Gastrocnemius medialis (tissue), 4 donors: ENCODE measurements around the gene CTPS2.

Experiments
- POLR2A ChIP-seq, 2 donors: fragments of 450-650 bp; IDR thresholded peaks; one replicate each; pipeline ENCODE4 v1.6.1; 2017; ENCODE audit warnings: antibody characterized with exemption in 2 of 2, mild to moderate bottlenecking in 2 of 2, moderate library complexity in 2 of 2
- TF ChIP-seq, protein P1 (sequence below), 5 experiments: fragments of 450-650 bp in 3 of 5; fragments of 200-600 bp in 2 of 5; sonication (generic) in 2 of 5; IDR thresholded peaks in 4 of 5; conservative IDR thresholded peaks in 1 of 5; 1 replicate in 4 of 5; 2 replicates in 1 of 5; pipeline ENCODE4 v1.5.1; 2016 to 2019; ENCODE audit warnings: antibody characterized with exemption in 5 of 5, mild to moderate bottlenecking in 3 of 5, moderate library complexity in 3 of 5

DNA sequence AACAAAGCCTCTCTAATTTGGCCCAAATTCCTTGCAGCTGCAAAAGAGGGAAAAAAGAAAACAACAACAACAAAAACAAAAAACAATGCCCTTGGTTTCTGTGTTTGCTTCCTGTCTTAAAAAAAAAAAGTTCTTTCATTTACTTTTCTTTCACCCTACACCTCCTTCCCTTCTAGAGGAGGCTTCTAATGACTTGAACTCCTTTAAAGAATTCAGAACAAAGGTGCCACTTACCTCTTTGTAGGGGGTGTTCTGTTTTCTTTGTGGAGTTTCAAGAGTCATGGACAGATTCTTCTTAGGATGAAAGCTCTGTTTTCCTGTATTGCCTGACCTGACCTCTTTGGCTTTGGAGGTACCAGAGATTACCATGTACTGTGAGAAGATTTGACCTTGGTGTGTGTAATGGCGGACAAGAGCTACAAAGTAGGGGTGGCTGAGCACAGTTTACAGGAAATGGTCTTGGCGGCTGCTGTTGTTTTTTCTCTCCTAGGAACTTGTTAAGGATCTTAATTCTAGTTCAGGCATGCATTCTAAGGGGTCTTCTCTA, 134.9 kb downstream of the CTPS2 start:
- TF ChIP-seq, protein P1, sequence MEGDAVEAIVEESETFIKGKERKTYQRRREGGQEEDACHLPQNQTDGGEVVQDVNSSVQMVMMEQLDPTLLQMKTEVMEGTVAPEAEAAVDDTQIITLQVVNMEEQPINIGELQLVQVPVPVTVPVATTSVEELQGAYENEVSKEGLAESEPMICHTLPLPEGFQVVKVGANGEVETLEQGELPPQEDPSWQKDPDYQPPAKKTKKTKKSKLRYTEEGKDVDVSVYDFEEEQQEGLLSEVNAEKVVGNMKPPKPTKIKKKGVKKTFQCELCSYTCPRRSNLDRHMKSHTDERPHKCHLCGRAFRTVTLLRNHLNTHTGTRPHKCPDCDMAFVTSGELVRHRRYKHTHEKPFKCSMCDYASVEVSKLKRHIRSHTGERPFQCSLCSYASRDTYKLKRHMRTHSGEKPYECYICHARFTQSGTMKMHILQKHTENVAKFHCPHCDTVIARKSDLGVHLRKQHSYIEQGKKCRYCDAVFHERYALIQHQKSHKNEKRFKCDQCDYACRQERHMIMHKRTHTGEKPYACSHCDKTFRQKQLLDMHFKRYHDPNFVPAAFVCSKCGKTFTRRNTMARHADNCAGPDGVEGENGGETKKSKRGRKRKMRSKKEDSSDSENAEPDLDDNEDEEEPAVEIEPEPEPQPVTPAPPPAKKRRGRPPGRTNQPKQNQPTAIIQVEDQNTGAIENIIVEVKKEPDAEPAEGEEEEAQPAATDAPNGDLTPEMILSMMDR (IDR thresholded peaks at IDR 0.05 in 4 of 5, conservative IDR thresholded peaks at IDR 0.05 in 1 of 5), result no peak
- TF ChIP-seq POLR2A (IDR thresholded peaks at IDR 0.05), result no peak
